ENCODE measurements around the gene CNTNAP2.

DNA sequence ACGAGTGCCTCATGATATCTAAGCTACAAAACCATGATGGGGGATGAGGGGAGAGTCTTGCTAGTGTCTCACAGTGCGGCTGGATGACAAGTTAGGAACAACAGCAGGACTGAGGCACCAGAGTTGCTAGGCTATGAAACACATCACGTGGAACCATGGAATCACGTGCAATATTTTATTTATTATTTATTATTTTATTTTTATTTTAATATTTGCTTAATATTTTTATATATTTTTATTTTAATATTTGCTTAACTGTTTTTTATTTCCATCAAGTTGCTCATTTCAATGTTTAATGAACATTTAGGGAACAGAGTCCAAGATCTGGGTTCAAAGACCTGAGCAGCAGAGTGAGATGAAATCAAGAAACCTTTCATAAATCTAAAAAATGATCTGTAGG lies 614.6 kb downstream of the CNTNAP2 start:
- TF ChIP-seq HOXD13 (CRISPR knock-in tag; IDR thresholded peaks at IDR 0.05; ENCODE audit: borderline replicate concordance) (no peak), WT1 (tag by site-specific recombination; IDR thresholded peaks at IDR 0.05) (no peak), ZNF701 (tag by site-specific recombination; IDR thresholded peaks at IDR 0.05) (no peak), ZNF324 (tag by site-specific recombination; IDR thresholded peaks at IDR 0.05) (no peak), ZNF121 (tag by site-specific recombination; IDR thresholded peaks at IDR 0.05) (no peak), GFI1B (tag by site-specific recombination; IDR thresholded peaks at IDR 0.05) (no peak), ZSCAN30 (tag by site-specific recombination; IDR thresholded peaks at IDR 0.05) (no peak), ZNF660 (tag by site-specific recombination; IDR thresholded peaks at IDR 0.05) (no peak)
- TF ChIP-seq, protein P1, sequence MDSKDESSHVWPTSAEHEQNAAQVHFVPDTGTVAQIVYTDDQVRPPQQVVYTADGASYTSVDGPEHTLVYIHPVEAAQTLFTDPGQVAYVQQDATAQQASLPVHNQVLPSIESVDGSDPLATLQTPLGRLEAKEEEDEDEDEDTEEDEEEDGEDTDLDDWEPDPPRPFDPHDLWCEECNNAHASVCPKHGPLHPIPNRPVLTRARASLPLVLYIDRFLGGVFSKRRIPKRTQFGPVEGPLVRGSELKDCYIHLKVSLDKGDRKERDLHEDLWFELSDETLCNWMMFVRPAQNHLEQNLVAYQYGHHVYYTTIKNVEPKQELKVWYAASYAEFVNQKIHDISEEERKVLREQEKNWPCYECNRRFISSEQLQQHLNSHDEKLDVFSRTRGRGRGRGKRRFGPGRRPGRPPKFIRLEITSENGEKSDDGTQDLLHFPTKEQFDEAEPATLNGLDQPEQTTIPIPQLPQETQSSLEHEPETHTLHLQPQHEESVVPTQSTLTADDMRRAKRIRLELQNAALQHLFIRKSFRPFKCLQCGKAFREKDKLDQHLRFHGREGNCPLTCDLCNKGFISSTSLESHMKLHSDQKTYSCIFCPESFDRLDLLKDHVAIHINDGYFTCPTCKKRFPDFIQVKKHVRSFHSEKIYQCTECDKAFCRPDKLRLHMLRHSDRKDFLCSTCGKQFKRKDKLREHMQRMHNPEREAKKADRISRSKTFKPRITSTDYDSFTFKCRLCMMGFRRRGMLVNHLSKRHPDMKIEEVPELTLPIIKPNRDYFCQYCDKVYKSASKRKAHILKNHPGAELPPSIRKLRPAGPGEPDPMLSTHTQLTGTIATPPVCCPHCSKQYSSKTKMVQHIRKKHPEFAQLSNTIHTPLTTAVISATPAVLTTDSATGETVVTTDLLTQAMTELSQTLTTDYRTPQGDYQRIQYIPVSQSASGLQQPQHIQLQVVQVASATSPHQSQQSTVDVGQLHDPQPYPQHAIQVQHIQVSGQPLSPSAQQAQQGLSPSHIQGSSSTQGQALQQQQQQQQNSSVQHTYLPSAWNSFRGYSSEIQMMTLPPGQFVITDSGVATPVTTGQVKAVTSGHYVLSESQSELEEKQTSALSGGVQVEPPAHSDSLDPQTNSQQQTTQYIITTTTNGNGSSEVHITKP (tag by site-specific recombination; IDR thresholded peaks at IDR 0.05) = no peak
- TF ChIP-seq, protein P2, sequence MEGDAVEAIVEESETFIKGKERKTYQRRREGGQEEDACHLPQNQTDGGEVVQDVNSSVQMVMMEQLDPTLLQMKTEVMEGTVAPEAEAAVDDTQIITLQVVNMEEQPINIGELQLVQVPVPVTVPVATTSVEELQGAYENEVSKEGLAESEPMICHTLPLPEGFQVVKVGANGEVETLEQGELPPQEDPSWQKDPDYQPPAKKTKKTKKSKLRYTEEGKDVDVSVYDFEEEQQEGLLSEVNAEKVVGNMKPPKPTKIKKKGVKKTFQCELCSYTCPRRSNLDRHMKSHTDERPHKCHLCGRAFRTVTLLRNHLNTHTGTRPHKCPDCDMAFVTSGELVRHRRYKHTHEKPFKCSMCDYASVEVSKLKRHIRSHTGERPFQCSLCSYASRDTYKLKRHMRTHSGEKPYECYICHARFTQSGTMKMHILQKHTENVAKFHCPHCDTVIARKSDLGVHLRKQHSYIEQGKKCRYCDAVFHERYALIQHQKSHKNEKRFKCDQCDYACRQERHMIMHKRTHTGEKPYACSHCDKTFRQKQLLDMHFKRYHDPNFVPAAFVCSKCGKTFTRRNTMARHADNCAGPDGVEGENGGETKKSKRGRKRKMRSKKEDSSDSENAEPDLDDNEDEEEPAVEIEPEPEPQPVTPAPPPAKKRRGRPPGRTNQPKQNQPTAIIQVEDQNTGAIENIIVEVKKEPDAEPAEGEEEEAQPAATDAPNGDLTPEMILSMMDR (tag by site-specific recombination; IDR thresholded peaks at IDR 0.05) = no peak
